ENCODE measurements around the gene LAMA5.

The LAMA5 gene

GRCh38 chr20:62367136-62367632 lies at the start of gene LAMA5:
LAMA5 (minus strand) TSS chr20:62367312; CDS start chr20:62367245, 67 bp downstream.
- DNase-seq: no peak

GRCh38 chr20:62415354-62416111 lies 48.4 kb upstream of the LAMA5 start:
- DNase-seq: no peak

- DNase-seq: no peak
Measured at GRCh38 chr20:62413896-62414481, 46.9 kb upstream of the LAMA5 start.

- DNase-seq: no peak
Measured at GRCh38 chr20:62413025-62413570, 46.0 kb upstream of the LAMA5 start.

GRCh38 chr20:62412194-62413024 lies 45.3 kb upstream of the LAMA5 start:
- DNase-seq: no peak

- DNase-seq: peak; percentile 89
Measured at GRCh38 chr20:62411479-62412193, 44.5 kb upstream of the LAMA5 start.

- DNase-seq: no peak
Measured at GRCh38 chr20:62410746-62411478, 43.8 kb upstream of the LAMA5 start.

GRCh38 chr20:62409931-62410745 lies 43.0 kb upstream of the LAMA5 start:
- peak; percentile 87 for DNase-seq

GRCh38 chr20:62409086-62409853 lies 42.2 kb upstream of the LAMA5 start:
- DNase-seq: no peak

- DNase-seq: no peak
Measured at GRCh38 chr20:62408640-62409039, 41.5 kb upstream of the LAMA5 start.

- no peak for DNase-seq
Measured at GRCh38 chr20:62408055-62408454, 40.9 kb upstream of the LAMA5 start.

- DNase-seq: peak; percentile 94
Measured at GRCh38 chr20:62407221-62407992, 40.3 kb upstream of the LAMA5 start, which contains the start of gene CABLES2. CABLES2 (minus strand) TSS chr20:62407285; CDS start chr20:62407276, 9 bp downstream.

GRCh38 chr20:62406635-62407176 lies 39.6 kb upstream of the LAMA5 start:
- no peak for DNase-seq

GRCh38 chr20:62405981-62406513 lies 38.9 kb upstream of the LAMA5 start:
- DNase-seq: no peak

- no peak for DNase-seq
Measured at GRCh38 chr20:62405108-62405980, 38.2 kb upstream of the LAMA5 start.

GRCh38 chr20:62404761-62405107 lies 37.6 kb upstream of the LAMA5 start:
- no peak for DNase-seq

GRCh38 chr20:62404112-62404665 lies 37.1 kb upstream of the LAMA5 start:
- no peak for DNase-seq
